Liver (tissue), 9 donors: Measurements from ENCODE around the gene RABL3. TPM values are rescaled to one million over a fixed set of nuclear protein-coding genes. Genes with fewer than 3 reads are reported as not detected.

Experiments
- DNase-seq: peaks from one replicate; pipeline ENCODE4 v3.0.0-alpha.2; 2017; ENCODE audit warnings: low spot score
- H3K27ac ChIP-seq, 2 donors: one replicate each; pipeline ENCODE4 v1.7.0; 2013; ENCODE audit warnings: inconsistent platforms in 2 of 2, low read length in 2 of 2, control low read depth in 1 of 2, low read depth in 1 of 2, mild to moderate bottlenecking in 1 of 2
- H3K27me3 ChIP-seq, 4 donors: one replicate each; pipeline versions ENCODE4 v1.6.1 to v1.7.0; 2013; ENCODE audit warnings: low read length in 3 of 4, inconsistent platforms in 1 of 4, mild to moderate bottlenecking in 1 of 4, moderate library complexity in 1 of 4; ENCODE audit not compliant: control insufficient read depth in 4 of 4, insufficient read depth in 4 of 4
- H3K36me3 ChIP-seq, 4 donors: one replicate each; pipeline versions ENCODE4 v1.6.1 to v1.7.0; 2013; ENCODE audit warnings: low read length in 3 of 4, mild to moderate bottlenecking in 3 of 4, low read depth in 1 of 4, moderate library complexity in 1 of 4; ENCODE audit not compliant: control insufficient read depth in 4 of 4, insufficient read depth in 3 of 4
- H3K4me1 ChIP-seq, 4 donors: one replicate each; pipeline versions ENCODE4 v1.6.1 to v1.7.0; 2013; ENCODE audit warnings: low read length in 3 of 4, mild to moderate bottlenecking in 3 of 4, moderate library complexity in 1 of 4; ENCODE audit not compliant: control insufficient read depth in 4 of 4, insufficient read depth in 4 of 4
- H3K4me3 ChIP-seq, 3 donors: one replicate each; pipeline versions ENCODE4 v1.6.1 to v1.7.0; 2013; ENCODE audit warnings: low read length in 3 of 3, control low read depth in 1 of 3, low read depth in 1 of 3, mild to moderate bottlenecking in 1 of 3
- H3K9ac ChIP-seq, 2 donors: one replicate each; pipeline ENCODE4 v1.7.0; 2013; ENCODE audit warnings: low read length in 2 of 2, mild to moderate bottlenecking in 2 of 2, moderate library complexity in 2 of 2, control low read depth in 1 of 2, low read depth in 1 of 2
- H3K9me3 ChIP-seq, 4 donors: one replicate each; pipeline versions ENCODE4 v1.6.1 to v1.7.0; 2013; ENCODE audit warnings: low read length in 3 of 4; ENCODE audit not compliant: control insufficient read depth in 4 of 4
- ATF3 ChIP-seq: IDR thresholded peaks from 2 replicates; pipeline ENCODE4 v1.6.1; 2016; ENCODE audit warnings: antibody characterized with exemption
- EGR1 ChIP-seq, 2 donors: IDR thresholded peaks; 2 replicates each; pipeline ENCODE4 v1.6.1; 2016 to 2018; ENCODE audit warnings: antibody characterized with exemption in 2 of 2, low read depth in 2 of 2
- FOXA2 ChIP-seq: IDR thresholded peaks from 2 replicates; pipeline ENCODE4 v1.6.1; 2016; ENCODE audit warnings: antibody characterized with exemption
- GABPA ChIP-seq, 2 donors: IDR thresholded peaks in 1 of 2; conservative IDR thresholded peaks in 1 of 2; 2 replicates each; pipeline ENCODE4 v1.6.1; 2016; ENCODE audit warnings: antibody characterized with exemption in 2 of 2, mild to moderate bottlenecking in 1 of 2, moderate library complexity in 1 of 2
- HNF4A ChIP-seq, 2 donors: conservative IDR thresholded peaks; 2 replicates each; pipeline ENCODE4 v1.6.1; 2016; ENCODE audit warnings: antibody characterized with exemption in 2 of 2, mild to moderate bottlenecking in 2 of 2
- HNF4G ChIP-seq: IDR thresholded peaks from 2 replicates; pipeline ENCODE4 v1.6.1; 2016; ENCODE audit warnings: antibody characterized with exemption
- JUND ChIP-seq, 2 donors: IDR thresholded peaks; 2 replicates each; pipeline ENCODE4 v1.6.1; 2016; ENCODE audit warnings: antibody characterized with exemption in 2 of 2
- NR2F2 ChIP-seq: IDR thresholded peaks from 2 replicates; pipeline ENCODE4 v1.6.1; 2016; ENCODE audit warnings: antibody characterized with exemption
- RAD21 ChIP-seq, 2 donors: IDR thresholded peaks; 2 replicates each; pipeline ENCODE4 v1.6.1; 2016; ENCODE audit warnings: antibody characterized with exemption in 2 of 2, mild to moderate bottlenecking in 2 of 2
- REST ChIP-seq: IDR thresholded peaks from 2 replicates; pipeline ENCODE4 v1.6.1; 2016; ENCODE audit warnings: antibody characterized with exemption, mild to moderate bottlenecking
- RXRA ChIP-seq, 2 donors: IDR thresholded peaks; 2 replicates each; pipeline ENCODE4 v1.6.1; 2017 to 2018; ENCODE audit warnings: antibody characterized with exemption in 2 of 2, mild to moderate bottlenecking in 1 of 2
- SP1 ChIP-seq: IDR thresholded peaks from 2 replicates; pipeline ENCODE4 v1.6.1; 2018; ENCODE audit warnings: antibody characterized with exemption, mild to moderate bottlenecking
- TAF1 ChIP-seq: conservative IDR thresholded peaks from 2 replicates; pipeline ENCODE4 v1.6.1; 2016; ENCODE audit warnings: antibody characterized with exemption, mild to moderate bottlenecking
- YY1 ChIP-seq: IDR thresholded peaks from 2 replicates; pipeline ENCODE4 v1.6.1; 2016; ENCODE audit warnings: antibody characterized with exemption, mild to moderate bottlenecking
- ZBTB33 ChIP-seq: IDR thresholded peaks from 2 replicates; pipeline ENCODE4 v1.6.1; 2016; ENCODE audit warnings: antibody characterized with exemption
- WGBS: extraction: QIAGEN DNeasy Blood & Tissue Kit; methylation state at CpG from one replicate; pipeline ENCODE4 v1.1.7; 2013; 5-methylcytosine and 5-hydroxymethylcytosine counted together
- polyA plus RNA-seq, 2 donors: library from polyadenylated mRNA; stranded (reverse) in 1 of 2; unstranded in 1 of 2; fragments of 200-250 nt in 1 of 2; fragments of >200 nt in 1 of 2; fragmentation: Nextera tagmentation in 1 of 2; extraction: Ambion mirVana in 1 of 2; gene quantifications; one replicate each; pipeline versions ENCODE4 v1.2.1 to v1.2.3, GENCODE V29; 2013 to 2015
- total RNA-seq, 2 donors: library from RNA; depleted of rRNA; stranded (reverse); fragments of >200 nt; gene quantifications; one replicate each; pipeline ENCODE4 v1.2.3, GENCODE V29; 2014
- donor health status: healthy.
- donor health status: healthy.
- donor health status: healthy.
- donor health status: healthy.
- donor health status: healthy.

The RABL3 gene
- total and polyA plus RNA-seq, 4 donors: 8.6 to 14.1 (median 13.1) TPM

- Histone ChIP-seq H3K36me3 (peaks cover 0 to 8% (median 2%) of the 10 kb centered on the region in 4 donors), H3K9ac (no peak overlapping the region), H3K4me3 (no peak overlapping the region), H3K27ac (no peak overlapping the region), H3K27me3 (no peaks in the 10 kb centered on the region), H3K9me3 (no peaks in the 10 kb centered on the region), H3K4me1 (peaks cover 0 to 4% (median 0%) of the 10 kb centered on the region in 4 donors)
- TF ChIP-seq GABPA (IDR thresholded peaks at IDR 0.05 in 1 of 2, conservative IDR thresholded peaks at IDR 0.05 in 1 of 2) (no peak), RAD21 (IDR thresholded peaks at IDR 0.05) (no peak), HNF4G (no peak), ATF3 (no peak), FOXA2 (no peak), ZBTB33 (no peak), SP1 (no peak), REST (no peak), NR2F2 (no peak), RXRA (IDR thresholded peaks at IDR 0.05) (no peak), JUND (IDR thresholded peaks at IDR 0.05) (no peak), TAF1 (no peak), YY1 (no peak), EGR1 (IDR thresholded peaks at IDR 0.05; ENCODE audit: low read depth in 2 of 2) (no peak), HNF4A (conservative IDR thresholded peaks at IDR 0.05) (no peak)
- DNase-seq: no peak
- WGBS: 93% methylated on average over 2 of the region's 2 CpGs
These were observed 29.8 kb upstream of the RABL3 start for GRCh38 chr3:120772081-120772480.

GRCh38 chr3:120770891-120771290, 28.6 kb upstream of the RABL3 start:
- Histone ChIP-seq H3K36me3 (no peaks in the 10 kb centered on the region), H3K9ac (no peak overlapping the region)
- TF ChIP-seq EGR1 (IDR thresholded peaks at IDR 0.05; ENCODE audit: low read depth in 2 of 2) (no peak), SP1 (no peak), NR2F2 (no peak), JUND (IDR thresholded peaks at IDR 0.05) (no peak), RXRA (IDR thresholded peaks at IDR 0.05) (no peak)

More at GRCh38 chr3:120770891-120771290, 28.6 kb upstream of the RABL3 start:
- no peak for DNase-seq
- Histone ChIP-seq H3K4me1 (peaks cover 0 to 13% (median 8%) of the 10 kb centered on the region in 4 donors), H3K27me3 (no peaks in the 10 kb centered on the region), H3K27ac (no peak overlapping the region), H3K4me3 (no peak overlapping the region), H3K9me3 (no peaks in the 10 kb centered on the region)
- WGBS: 69% methylated on average over 4 of the region's 4 CpGs
